ENCODE data around the gene PCNX1. TPM values are rescaled to one million over a fixed set of nuclear protein-coding genes. Genes with fewer than 3 reads are reported as not detected.

PCNX1 gene
- total and polyA plus RNA-seq, 9 of the 15 experiments (the other 6 are each of a cell fraction or from before 2014, with no cell fraction given) = 0.30 to 4.5 (median 2.3) TPM

DNA sequence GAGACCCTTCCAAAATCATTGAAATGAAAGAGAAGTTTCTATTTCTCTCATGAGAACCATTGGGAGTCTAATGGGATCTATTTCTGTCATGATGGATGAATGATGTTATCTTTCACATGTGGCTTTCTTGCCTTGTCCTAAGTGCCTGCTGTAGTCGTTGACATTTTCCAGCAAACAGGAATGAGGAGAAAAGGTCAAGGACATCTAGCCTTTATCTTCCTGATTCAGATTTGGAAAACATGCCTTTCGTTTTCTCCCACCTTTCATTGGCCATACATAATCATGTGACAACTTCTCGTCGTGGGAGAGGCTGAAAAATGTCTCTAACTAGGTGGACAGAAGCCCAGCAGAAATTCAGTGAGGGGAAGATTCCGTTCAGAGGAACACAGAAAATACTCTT lies 94.5 kb downstream of the PCNX1 start (continued):
- no peak for TF ChIP-seq ZNF197 (CRISPR knock-in tag; IDR thresholded peaks at IDR 0.05; ENCODE audit: low read depth)
- TF ChIP-seq, protein P1, sequence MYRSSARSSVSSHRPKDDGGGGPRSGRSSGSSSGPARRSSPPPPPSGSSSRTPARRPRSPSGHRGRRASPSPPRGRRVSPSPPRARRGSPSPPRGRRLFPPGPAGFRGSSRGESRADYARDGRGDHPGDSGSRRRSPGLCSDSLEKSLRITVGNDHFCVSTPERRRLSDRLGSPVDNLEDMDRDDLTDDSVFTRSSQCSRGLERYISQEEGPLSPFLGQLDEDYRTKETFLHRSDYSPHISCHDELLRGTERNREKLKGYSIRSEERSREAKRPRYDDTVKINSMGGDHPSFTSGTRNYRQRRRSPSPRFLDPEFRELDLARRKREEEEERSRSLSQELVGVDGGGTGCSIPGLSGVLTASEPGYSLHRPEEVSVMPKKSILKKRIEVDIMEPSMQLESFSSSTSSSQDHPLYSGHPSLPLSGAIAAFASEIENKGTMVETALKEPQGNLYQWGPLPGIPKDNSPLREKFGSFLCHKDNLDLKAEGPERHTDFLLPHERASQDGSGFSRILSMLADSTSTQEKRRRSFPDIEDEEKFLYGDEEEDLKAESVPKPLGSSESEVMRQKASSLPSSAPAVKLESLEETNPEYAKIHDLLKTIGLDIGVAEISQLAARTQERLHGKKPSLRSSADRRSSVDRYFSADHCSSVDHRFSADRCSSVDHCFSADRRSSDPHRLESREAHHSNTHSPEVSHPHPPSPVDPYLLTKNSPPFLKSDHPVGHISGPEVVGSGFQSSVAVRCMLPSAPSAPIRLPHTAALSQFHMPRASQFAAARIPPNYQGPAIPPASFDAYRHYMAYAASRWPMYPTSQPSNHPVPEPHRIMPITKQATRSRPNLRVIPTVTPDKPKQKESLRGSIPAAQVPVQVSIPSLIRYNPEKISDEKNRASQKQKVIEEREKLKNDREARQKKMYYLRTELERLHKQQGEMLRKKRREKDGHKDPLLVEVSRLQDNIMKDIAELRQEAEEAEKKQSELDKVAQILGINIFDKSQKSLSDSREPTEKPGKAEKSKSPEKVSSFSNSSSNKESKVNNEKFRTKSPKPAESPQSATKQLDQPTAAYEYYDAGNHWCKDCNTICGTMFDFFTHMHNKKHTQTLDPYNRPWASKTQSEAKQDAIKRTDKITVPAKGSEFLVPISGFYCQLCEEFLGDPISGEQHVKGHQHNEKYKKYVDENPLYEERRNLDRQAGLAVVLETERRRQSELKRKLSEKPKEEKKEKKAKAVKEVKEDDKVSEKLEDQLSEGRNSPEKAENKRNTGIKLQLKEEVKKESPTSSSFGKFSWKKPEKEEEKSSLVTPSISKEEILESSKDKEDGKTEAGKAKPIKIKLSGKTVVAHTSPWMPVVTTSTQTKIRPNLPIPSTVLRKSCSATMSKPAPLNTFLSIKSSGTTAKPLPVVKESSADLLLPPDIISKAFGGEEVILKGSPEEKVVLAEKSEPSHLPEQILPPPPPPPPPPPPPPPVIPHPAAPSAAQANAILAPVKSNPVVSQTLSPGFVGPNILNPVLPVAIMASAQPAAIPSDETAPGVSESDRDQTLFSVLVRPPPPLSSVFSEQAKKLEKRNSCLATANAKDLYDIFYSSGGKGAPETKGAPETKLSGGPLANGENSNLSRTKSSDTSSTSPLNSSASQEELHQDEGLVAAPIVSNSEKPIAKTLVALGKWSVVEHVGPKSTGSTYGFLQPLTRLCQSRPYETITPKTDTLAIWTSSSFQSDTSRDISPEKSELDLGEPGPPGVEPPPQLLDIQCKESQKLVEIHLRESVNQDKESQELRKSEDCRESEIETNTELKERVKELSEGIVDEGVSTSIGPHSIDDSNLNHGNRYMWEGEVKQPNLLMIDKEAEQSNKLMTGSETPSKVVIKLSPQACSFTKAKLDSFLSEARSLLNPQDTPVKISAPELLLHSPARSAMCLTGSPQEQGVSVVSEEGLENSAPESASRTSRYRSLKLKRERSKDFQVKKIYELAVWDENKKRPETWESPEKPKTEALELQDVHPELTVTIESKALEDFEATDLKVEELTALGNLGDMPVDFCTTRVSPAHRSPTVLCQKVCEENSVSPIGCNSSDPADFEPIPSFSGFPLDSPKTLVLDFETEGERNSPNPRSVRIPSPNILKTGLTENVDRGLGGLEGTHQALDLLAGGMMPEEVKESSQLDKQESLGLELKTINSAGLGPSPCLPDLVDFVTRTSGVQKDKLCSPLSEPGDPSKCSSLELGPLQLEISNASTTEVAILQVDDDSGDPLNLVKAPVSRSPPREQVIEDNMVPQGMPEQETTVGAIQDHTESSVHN (IDR thresholded peaks at IDR 0.05; ENCODE audit: borderline replicate concordance in 1 of 2, low read depth in 1 of 2) = no peak
- TF ChIP-seq ZNF668 (CRISPR knock-in tag; IDR thresholded peaks at IDR 0.05) = no peak
- TF ChIP-seq NCOA1 (IDR thresholded peaks at IDR 0.05; ENCODE audit: low read depth) = no peak
- TF ChIP-seq, protein P2, sequence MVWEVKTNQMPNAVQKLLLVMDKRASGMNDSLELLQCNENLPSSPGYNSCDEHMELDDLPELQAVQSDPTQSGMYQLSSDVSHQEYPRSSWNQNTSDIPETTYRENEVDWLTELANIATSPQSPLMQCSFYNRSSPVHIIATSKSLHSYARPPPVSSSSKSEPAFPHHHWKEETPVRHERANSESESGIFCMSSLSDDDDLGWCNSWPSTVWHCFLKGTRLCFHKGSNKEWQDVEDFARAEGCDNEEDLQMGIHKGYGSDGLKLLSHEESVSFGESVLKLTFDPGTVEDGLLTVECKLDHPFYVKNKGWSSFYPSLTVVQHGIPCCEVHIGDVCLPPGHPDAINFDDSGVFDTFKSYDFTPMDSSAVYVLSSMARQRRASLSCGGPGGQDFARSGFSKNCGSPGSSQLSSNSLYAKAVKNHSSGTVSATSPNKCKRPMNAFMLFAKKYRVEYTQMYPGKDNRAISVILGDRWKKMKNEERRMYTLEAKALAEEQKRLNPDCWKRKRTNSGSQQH (CRISPR knock-in tag; IDR thresholded peaks at IDR 0.05) = no peak
- no peak for TF ChIP-seq NR2C1 (IDR thresholded peaks at IDR 0.05)
- TF ChIP-seq NR2C1 (tag; IDR thresholded peaks at IDR 0.05) = peak; percentile 62
- no peak for TF ChIP-seq ZNF41 (CRISPR knock-in tag; conservative IDR thresholded peaks at IDR 0.05)
- TF ChIP-seq ZNF77 (CRISPR knock-in tag; IDR thresholded peaks at IDR 0.05) = no peak
- TF ChIP-seq SAFB (IDR thresholded peaks at IDR 0.05; ENCODE audit: borderline replicate concordance, low read depth, low read length) = no peak
- TF ChIP-seq, protein P3, sequence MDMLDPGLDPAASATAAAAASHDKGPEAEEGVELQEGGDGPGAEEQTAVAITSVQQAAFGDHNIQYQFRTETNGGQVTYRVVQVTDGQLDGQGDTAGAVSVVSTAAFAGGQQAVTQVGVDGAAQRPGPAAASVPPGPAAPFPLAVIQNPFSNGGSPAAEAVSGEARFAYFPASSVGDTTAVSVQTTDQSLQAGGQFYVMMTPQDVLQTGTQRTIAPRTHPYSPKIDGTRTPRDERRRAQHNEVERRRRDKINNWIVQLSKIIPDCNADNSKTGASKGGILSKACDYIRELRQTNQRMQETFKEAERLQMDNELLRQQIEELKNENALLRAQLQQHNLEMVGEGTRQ (CRISPR knock-in tag; IDR thresholded peaks at IDR 0.05) = peak; percentile 25; the same call in 1 of the 2 replicates
- peak; percentile 62 for TF ChIP-seq NFYB (IDR thresholded peaks at IDR 0.05; ENCODE audit: extremely low read depth, insufficient read length)
- TF ChIP-seq PHB2 (IDR thresholded peaks at IDR 0.05; ENCODE audit: low read depth) = no peak
